T-helper 17 cell (primary cell): ENCODE results near the gene CLEC18A. TPM values are rescaled to one million over a fixed set of nuclear protein-coding genes. Genes with fewer than 3 reads are reported as not detected.

ENCODE experiments used
- ATAC-seq: fragments of 150-1000 bp; cut with Tn5 transposase; 2 replicates; pipeline ENCODE4 v1.10.0; 2021; ENCODE audit warnings: mild to moderate bottlenecking, moderate library complexity
- DNase-seq, 3 donors: peaks; one replicate each; pipeline versions ENCODE4 v3.0.0 to v3.0.0-alpha.2; 2020 to 2021
- H3K9me3 ChIP-seq: one replicate; pipeline ENCODE4 v1.7.0; 2013; ENCODE audit warnings: low read length, mild to moderate bottlenecking; ENCODE audit not compliant: control insufficient read depth, poor library complexity, severe bottlenecking
- H3K27ac Mint-ChIP-seq: one replicate; pipeline ENCODE4 v1.8.0; 2022; ENCODE audit warnings: mild to moderate bottlenecking, moderate library complexity, mixed read lengths
- H3K27me3 Mint-ChIP-seq: one replicate; pipeline ENCODE4 v1.8.0; 2022; ENCODE audit warnings: mixed read lengths
- H3K36me3 Mint-ChIP-seq: one replicate; pipeline ENCODE4 v1.8.0; 2022; ENCODE audit warnings: low read depth, mixed read lengths
- H3K4me1 Mint-ChIP-seq: one replicate; pipeline ENCODE4 v1.8.0; 2022; ENCODE audit warnings: mild to moderate bottlenecking, mixed read lengths
- H3K4me3 Mint-ChIP-seq: one replicate; pipeline ENCODE4 v1.8.0; 2022; ENCODE audit warnings: mild to moderate bottlenecking, moderate library complexity, mixed read lengths
- total RNA-seq, 4 donors: library from RNA in 2 of 4; stranded (reverse) in 2 of 4; gene quantifications; one replicate each; pipeline ENCODE4 v1.2.3 and lab custom pipeline; 2022 to 2026

Gene CLEC18A
- total RNA-seq, 2 donors from 2014 or later = 1.8 to 2.1 TPM

- Mint-ChIP-seq H3K27me3 (no peaks in the 10 kb centered on the region), H3K4me1 (peaks cover 5% of the 10 kb centered on the region), H3K36me3 (peaks cover 15% of the 10 kb centered on the region), H3K27ac (no peak overlapping the region), H3K4me3 (no peak overlapping the region)
- H3K9me3 ChIP-seq = no peaks in the 10 kb centered on the region
- ATAC-seq (no peak), DNase-seq (no peak)
Observed at GRCh38 chr16:69922200-69922599, 28.9 kb upstream of the CLEC18A start.

GRCh38 chr16:69924041-69924775, 26.9 kb upstream of the CLEC18A start:
- Mint-ChIP-seq H3K4me3 (no peak overlapping the region), H3K27ac (no peak overlapping the region), H3K4me1 (peaks cover 5% of the 10 kb centered on the region), H3K36me3 (peaks cover 13% of the 10 kb centered on the region), H3K27me3 (no peaks in the 10 kb centered on the region)
- H3K9me3 ChIP-seq = no peaks in the 10 kb centered on the region
- no peak for DNase-seq
- no peak for ATAC-seq

- Mint-ChIP-seq H3K36me3 (peaks cover 13% of the 10 kb centered on the region), H3K4me1 (peaks cover 5% of the 10 kb centered on the region), H3K4me3 (no peak overlapping the region), H3K27ac (no peak overlapping the region), H3K27me3 (no peaks in the 10 kb centered on the region)
- no peak for ATAC-seq
- DNase-seq = no peak
- H3K9me3 ChIP-seq = no peaks in the 10 kb centered on the region
Observed at GRCh38 chr16:69924777-69925191, 26.4 kb upstream of the CLEC18A start.

GRCh38 chr16:69925311-69925710, 25.8 kb upstream of the CLEC18A start:
- no peak overlapping the region for H3K27ac Mint-ChIP-seq
- peaks cover 13% of the 10 kb centered on the region for H3K36me3 Mint-ChIP-seq
- H3K4me3 Mint-ChIP-seq = no peak overlapping the region
- DNase-seq (no peak), ATAC-seq (no peak)
- H3K9me3 ChIP-seq = no peaks in the 10 kb centered on the region
- peaks cover 5% of the 10 kb centered on the region for H3K4me1 Mint-ChIP-seq
- H3K27me3 Mint-ChIP-seq = no peaks in the 10 kb centered on the region

GRCh38 chr16:69926241-69926640, 24.9 kb upstream of the CLEC18A start:
- DNase-seq (no peak), ATAC-seq (no peak)
- H3K9me3 ChIP-seq = no peaks in the 10 kb centered on the region
- no peak overlapping the region for H3K27ac Mint-ChIP-seq
- H3K27me3 Mint-ChIP-seq = no peaks in the 10 kb centered on the region
- H3K36me3 Mint-ChIP-seq = peaks cover 10% of the 10 kb centered on the region
- H3K4me3 Mint-ChIP-seq = no peak overlapping the region
- peaks cover 5% of the 10 kb centered on the region for H3K4me1 Mint-ChIP-seq

GRCh38 chr16:69927056-69927757, 23.9 kb upstream of the CLEC18A start:
- Mint-ChIP-seq H3K4me3 (no peak overlapping the region), H3K27ac (no peak overlapping the region), H3K27me3 (no peaks in the 10 kb centered on the region), H3K36me3 (peaks cover 7% of the 10 kb centered on the region), H3K4me1 (peaks cover 2% of the 10 kb centered on the region)
- no peak for DNase-seq
- no peaks in the 10 kb centered on the region for H3K9me3 ChIP-seq
- ATAC-seq = no peak

GRCh38 chr16:69928856-69929400, 22.2 kb upstream of the CLEC18A start:
- H3K9me3 ChIP-seq = no peaks in the 10 kb centered on the region
- peaks cover 2% of the 10 kb centered on the region for H3K4me1 Mint-ChIP-seq
- no peak overlapping the region for H3K4me3 Mint-ChIP-seq
- H3K27ac Mint-ChIP-seq = no peak overlapping the region
- DNase-seq (no peak), ATAC-seq (no peak)
- no peaks in the 10 kb centered on the region for H3K27me3 Mint-ChIP-seq
- peaks cover 7% of the 10 kb centered on the region for H3K36me3 Mint-ChIP-seq

- ATAC-seq (no peak), DNase-seq (no peak)
- Mint-ChIP-seq H3K27me3 (no peaks in the 10 kb centered on the region), H3K36me3 (peaks cover 7% of the 10 kb centered on the region), H3K4me1 (peaks cover 2% of the 10 kb centered on the region), H3K27ac (no peak overlapping the region), H3K4me3 (no peak overlapping the region)
- H3K9me3 ChIP-seq = no peaks in the 10 kb centered on the region
Observed at GRCh38 chr16:69929480-69929879, 21.7 kb upstream of the CLEC18A start.

- no peak overlapping the region for H3K27ac Mint-ChIP-seq
- peaks cover 2% of the 10 kb centered on the region for H3K4me1 Mint-ChIP-seq
- ATAC-seq = peak; percentile 69
- H3K9me3 ChIP-seq = no peaks in the 10 kb centered on the region
- peaks cover 7% of the 10 kb centered on the region for H3K36me3 Mint-ChIP-seq
- no peaks in the 10 kb centered on the region for H3K27me3 Mint-ChIP-seq
- peak in 1 of 3 donors; percentile 22 for DNase-seq
- H3K4me3 Mint-ChIP-seq = no peak overlapping the region
Observed at GRCh38 chr16:69930117-69930776, 20.9 kb upstream of the CLEC18A start.

- no peaks in the 10 kb centered on the region for H3K9me3 ChIP-seq
- ATAC-seq = no peak
- no peak overlapping the region for H3K4me3 Mint-ChIP-seq
- no peaks in the 10 kb centered on the region for H3K27me3 Mint-ChIP-seq
- DNase-seq = no peak
- H3K36me3 Mint-ChIP-seq = peaks cover 5% of the 10 kb centered on the region
- no peaks in the 10 kb centered on the region for H3K4me1 Mint-ChIP-seq
- H3K27ac Mint-ChIP-seq = no peak overlapping the region
Observed at GRCh38 chr16:69931631-69932030, 19.5 kb upstream of the CLEC18A start.

- no peak for DNase-seq
- no peaks in the 10 kb centered on the region for H3K9me3 ChIP-seq
- no peaks in the 10 kb centered on the region for H3K4me1 Mint-ChIP-seq
- ATAC-seq = no peak
- H3K27ac Mint-ChIP-seq = no peak overlapping the region
- peaks cover 2% of the 10 kb centered on the region for H3K36me3 Mint-ChIP-seq
- no peak overlapping the region for H3K4me3 Mint-ChIP-seq
- no peaks in the 10 kb centered on the region for H3K27me3 Mint-ChIP-seq
Observed at GRCh38 chr16:69932228-69932627, 18.9 kb upstream of the CLEC18A start.

- Mint-ChIP-seq H3K27me3 (no peaks in the 10 kb centered on the region), H3K4me1 (no peaks in the 10 kb centered on the region), H3K4me3 (no peak overlapping the region), H3K36me3 (peaks cover 2% of the 10 kb centered on the region), H3K27ac (no peak overlapping the region)
- ATAC-seq = no peak
- DNase-seq = no peak
- H3K9me3 ChIP-seq = no peaks in the 10 kb centered on the region
Observed at GRCh38 chr16:69932691-69933392, 18.3 kb upstream of the CLEC18A start.

- Mint-ChIP-seq H3K36me3 (peaks cover 2% of the 10 kb centered on the region), H3K4me1 (no peaks in the 10 kb centered on the region), H3K4me3 (no peak overlapping the region), H3K27ac (peak overlapping the region; percentile 37), H3K27me3 (no peaks in the 10 kb centered on the region)
- no peaks in the 10 kb centered on the region for H3K9me3 ChIP-seq
- DNase-seq (no peak), ATAC-seq (no peak)
Observed at GRCh38 chr16:69934044-69934443, 17.1 kb upstream of the CLEC18A start.
